T47D (cell line): Measurements from ENCODE around the gene PRUNE2.

Experiments
- DNase-seq, 2 experiments: peaks; one replicate each; pipeline versions ENCODE4 v3.0.0 to v3.0.0-alpha.2; 2011 to 2012; ENCODE audit warnings: low read depth in 1 of 2, low spot score in 1 of 2
- JUND ChIP-seq: IDR thresholded peaks from 2 replicates; pipeline ENCODE4 v1.6.1; 2012; ENCODE audit warnings: low read depth
- in situ Hi-C: cut with HindIII; loops from 2 replicates; pipeline ENCODE4 v1.10.0; 2016; ENCODE audit warnings: low sequenced_read_pairs, low pct_unique_long_range_greater_than_20kb

The PRUNE2 gene

GRCh38 chr9:76703270-76703669 lies 202.6 kb downstream of the PRUNE2 start:
- no peak for TF ChIP-seq JUND
- in situ Hi-C loops: no loop called here
- DNase-seq: no peak

- in situ Hi-C loops: no loop called here
- DNase-seq: no peak
- TF ChIP-seq JUND: no peak
Measured at GRCh38 chr9:76701441-76702039, 204.4 kb downstream of the PRUNE2 start.

- in situ Hi-C loops: no loop called here
- TF ChIP-seq JUND: no peak
- no peak for DNase-seq
Measured at GRCh38 chr9:76700916-76701315, 205.0 kb downstream of the PRUNE2 start.

- in situ Hi-C loops: no loop called here
- TF ChIP-seq JUND: no peak
- no peak for DNase-seq
Measured at GRCh38 chr9:76699971-76700370, 205.9 kb downstream of the PRUNE2 start.

- no peak for TF ChIP-seq JUND
- no peak for DNase-seq
- in situ Hi-C loops: no loop called here
Measured at GRCh38 chr9:76697554-76697953, 208.4 kb downstream of the PRUNE2 start.

GRCh38 chr9:76697081-76697480 lies 208.8 kb downstream of the PRUNE2 start:
- TF ChIP-seq JUND: no peak
- DNase-seq: no peak
- in situ Hi-C loops: no loop called here

GRCh38 chr9:76693912-76694311 lies 212.0 kb downstream of the PRUNE2 start:
- in situ Hi-C loops: no loop called here
- DNase-seq: no peak
- no peak for TF ChIP-seq JUND

- no peak for TF ChIP-seq JUND
- in situ Hi-C loops: no loop called here
- no peak for DNase-seq
Measured at GRCh38 chr9:76692458-76693129, 213.3 kb downstream of the PRUNE2 start.

GRCh38 chr9:76691517-76692313 lies 214.2 kb downstream of the PRUNE2 start:
- in situ Hi-C loops: no loop called here
- no peak for TF ChIP-seq JUND
- no peak for DNase-seq

- in situ Hi-C loops: no loop called here
- no peak for TF ChIP-seq JUND
Measured at GRCh38 chr9:76690973-76691370, 214.9 kb downstream of the PRUNE2 start.

GRCh38 chr9:76690246-76690972 lies 215.5 kb downstream of the PRUNE2 start:
- no peak for TF ChIP-seq JUND
- in situ Hi-C loops: no loop called here
- DNase-seq: no peak

More at GRCh38 chr9:76690973-76691370, 214.9 kb downstream of the PRUNE2 start:
- DNase-seq: no peak

- TF ChIP-seq JUND: no peak
- DNase-seq: no peak
- in situ Hi-C loops: no loop called here
Measured at GRCh38 chr9:76688471-76689238, 217.3 kb downstream of the PRUNE2 start.
